CD4-positive, alpha-beta T cell treated with Interleukin-17A for 1 hour (primary cell): ENCODE data around the gene PCDH7.

Experiments used
- DNase-seq: peaks from one replicate; pipeline ENCODE4 v3.0.0-alpha.2; 2020

The PCDH7 gene

GRCh38 chr4:30720021-30720660 is at the start of gene PCDH7:
Gene PCDH7 (plus strand): TSS chr4:30720369. CDS start chr4:30721423, 1,054 bp downstream.
- no peak for DNase-seq

- DNase-seq, result no peak
These were observed 48.2 kb upstream of the PCDH7 start for GRCh38 chr4:30671926-30672448.

- no peak for DNase-seq
These were observed 24.0 kb upstream of the PCDH7 start for GRCh38 chr4:30696191-30696590.

- DNase-seq, result no peak
These were observed 5.6 kb upstream of the PCDH7 start for GRCh38 chr4:30714408-30715031.

- DNase-seq, result no peak
These were observed 4.0 kb upstream of the PCDH7 start for GRCh38 chr4:30716158-30716557.

GRCh38 chr4:30716681-30717207 is 3.4 kb upstream of the PCDH7 start:
- no peak for DNase-seq

GRCh38 chr4:30717208-30718020 is 2.8 kb upstream of the PCDH7 start:
- no peak for DNase-seq

GRCh38 chr4:30718021-30718542 is 2.1 kb upstream of the PCDH7 start:
- DNase-seq, result no peak

- no peak for DNase-seq
These were observed 1.3 kb upstream of the PCDH7 start for GRCh38 chr4:30718641-30719453.

GRCh38 chr4:30719454-30720020 is 632 bp upstream of the PCDH7 start:
- no peak for DNase-seq

- DNase-seq, result no peak
These were observed 554 bp downstream of the PCDH7 start for GRCh38 chr4:30720661-30721184.

GRCh38 chr4:30721185-30722091 is 1.3 kb downstream of the PCDH7 start:
- no peak for DNase-seq

GRCh38 chr4:30722092-30722358 is 1.9 kb downstream of the PCDH7 start:
- no peak for DNase-seq

GRCh38 chr4:30722359-30723200 is 2.4 kb downstream of the PCDH7 start:
- no peak for DNase-seq

GRCh38 chr4:30723201-30723955 is 3.2 kb downstream of the PCDH7 start:
- no peak for DNase-seq

GRCh38 chr4:30724247-30724646 is 4.1 kb downstream of the PCDH7 start:
- no peak for DNase-seq

- DNase-seq, result no peak
These were observed 5.4 kb downstream of the PCDH7 start for GRCh38 chr4:30725562-30725961.

GRCh38 chr4:30726090-30726675 is 6.0 kb downstream of the PCDH7 start:
- no peak for DNase-seq

GRCh38 chr4:30727409-30727808 is 7.2 kb downstream of the PCDH7 start:
- no peak for DNase-seq
